ENCODE data around the gene LRCH3. TPM values are rescaled to one million over a fixed set of nuclear protein-coding genes. Genes with fewer than 3 reads are reported as not detected.
"Not testable (repeated sequence)": the region's sequence is repeated elsewhere in the genome, so short reads cannot be mapped to it uniquely, and the experiment has no call there.

Gene LRCH3
- total RNA-seq, 1 donor from 2014 or later: 19.5 TPM

DNA sequence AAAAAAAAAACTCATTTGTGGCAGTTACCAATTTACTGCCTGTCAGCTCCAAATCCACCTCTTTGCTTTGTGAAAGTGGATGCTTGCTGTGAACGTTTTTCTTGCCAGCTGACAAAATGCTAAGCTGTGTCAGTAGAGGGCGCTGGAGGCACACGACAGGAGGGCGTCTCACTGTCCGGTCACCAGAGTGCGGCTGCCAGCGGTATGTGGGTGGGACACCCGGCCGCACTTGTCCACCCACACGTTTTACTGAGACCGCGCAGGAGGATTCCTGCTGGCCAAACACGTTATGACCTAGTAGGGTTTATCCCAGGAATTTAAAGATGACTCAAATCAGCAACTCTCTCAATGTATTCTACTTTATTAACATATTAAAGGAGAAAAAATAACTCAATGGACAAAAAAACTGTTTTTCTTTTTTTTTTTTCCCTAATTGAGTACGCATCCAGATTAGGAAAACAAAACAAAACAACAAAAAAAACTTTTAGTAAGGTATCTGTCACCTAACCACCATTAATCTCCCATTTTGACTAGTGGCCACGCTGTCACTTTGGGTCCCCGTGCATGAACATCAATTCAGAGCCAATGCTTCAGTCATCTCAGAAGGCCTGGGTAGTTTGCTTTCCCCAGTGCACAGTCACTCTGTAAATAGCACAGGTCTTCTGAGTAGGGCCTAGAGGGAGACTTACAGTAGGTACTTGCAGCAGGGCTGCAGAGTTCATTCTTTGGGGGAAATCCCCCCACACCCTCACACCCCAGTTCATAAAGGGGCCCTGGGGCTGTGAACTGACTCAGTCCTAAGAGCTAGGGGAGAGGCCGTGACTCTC, 115.2 kb downstream of the LRCH3 start:
- DNase-seq (ENCODE audit: low read depth): peak; percentile 47
- no peak overlapping the region for H3K4me3 ChIP-seq (ENCODE audit: low read depth, low read length)
- TF ChIP-seq, protein P1, sequence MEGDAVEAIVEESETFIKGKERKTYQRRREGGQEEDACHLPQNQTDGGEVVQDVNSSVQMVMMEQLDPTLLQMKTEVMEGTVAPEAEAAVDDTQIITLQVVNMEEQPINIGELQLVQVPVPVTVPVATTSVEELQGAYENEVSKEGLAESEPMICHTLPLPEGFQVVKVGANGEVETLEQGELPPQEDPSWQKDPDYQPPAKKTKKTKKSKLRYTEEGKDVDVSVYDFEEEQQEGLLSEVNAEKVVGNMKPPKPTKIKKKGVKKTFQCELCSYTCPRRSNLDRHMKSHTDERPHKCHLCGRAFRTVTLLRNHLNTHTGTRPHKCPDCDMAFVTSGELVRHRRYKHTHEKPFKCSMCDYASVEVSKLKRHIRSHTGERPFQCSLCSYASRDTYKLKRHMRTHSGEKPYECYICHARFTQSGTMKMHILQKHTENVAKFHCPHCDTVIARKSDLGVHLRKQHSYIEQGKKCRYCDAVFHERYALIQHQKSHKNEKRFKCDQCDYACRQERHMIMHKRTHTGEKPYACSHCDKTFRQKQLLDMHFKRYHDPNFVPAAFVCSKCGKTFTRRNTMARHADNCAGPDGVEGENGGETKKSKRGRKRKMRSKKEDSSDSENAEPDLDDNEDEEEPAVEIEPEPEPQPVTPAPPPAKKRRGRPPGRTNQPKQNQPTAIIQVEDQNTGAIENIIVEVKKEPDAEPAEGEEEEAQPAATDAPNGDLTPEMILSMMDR (conservative IDR thresholded peaks at IDR 0.05; ENCODE audit: low read depth, low read length): peak; percentile 97

DNA sequence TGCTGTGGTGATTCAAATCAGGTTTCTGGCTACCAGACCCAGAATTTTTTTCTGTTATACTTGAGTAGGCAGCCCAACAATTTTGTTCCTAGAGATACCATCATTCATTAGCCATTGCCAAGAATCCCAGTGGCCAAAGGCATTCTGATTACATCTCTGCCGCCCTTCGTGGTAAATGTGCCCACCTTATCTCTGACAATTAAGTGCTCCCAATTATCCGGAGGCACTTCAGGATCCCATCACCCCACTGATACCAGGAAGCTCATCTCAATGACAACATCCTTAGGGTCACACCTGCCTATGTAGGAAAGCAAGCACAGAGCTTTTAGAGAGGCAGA, 115.8 kb downstream of the LRCH3 start:
- no peak overlapping the region for H3K4me3 ChIP-seq (ENCODE audit: low read depth, low read length)
- TF ChIP-seq, protein P1 (conservative IDR thresholded peaks at IDR 0.05; ENCODE audit: low read depth, low read length): no peak
- no peak for DNase-seq (ENCODE audit: low read depth)

DNA sequence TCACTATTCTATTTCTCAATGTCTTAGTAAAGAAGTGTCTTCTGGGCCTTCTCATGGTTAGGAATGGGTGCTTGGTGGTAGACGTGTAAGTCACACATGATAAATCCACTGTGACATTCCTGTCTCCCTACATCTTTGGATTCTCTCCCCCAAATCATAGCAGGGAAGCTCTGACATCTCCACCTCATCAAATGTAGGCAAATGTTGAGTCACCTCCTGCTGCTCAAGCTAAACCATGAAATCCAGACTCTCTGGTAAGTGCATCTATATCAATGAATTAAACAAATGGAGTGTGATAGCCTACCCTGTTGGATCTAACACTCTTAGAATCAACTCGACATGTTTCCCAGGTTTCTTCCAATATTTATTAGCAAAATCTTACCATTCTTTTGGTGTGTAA, 116.1 kb downstream of the LRCH3 start:
- no peak for DNase-seq (ENCODE audit: low read depth)
- TF ChIP-seq, protein P1 (conservative IDR thresholded peaks at IDR 0.05; ENCODE audit: low read depth, low read length): no peak
- no peak overlapping the region for H3K4me3 ChIP-seq (ENCODE audit: low read depth, low read length)

DNA sequence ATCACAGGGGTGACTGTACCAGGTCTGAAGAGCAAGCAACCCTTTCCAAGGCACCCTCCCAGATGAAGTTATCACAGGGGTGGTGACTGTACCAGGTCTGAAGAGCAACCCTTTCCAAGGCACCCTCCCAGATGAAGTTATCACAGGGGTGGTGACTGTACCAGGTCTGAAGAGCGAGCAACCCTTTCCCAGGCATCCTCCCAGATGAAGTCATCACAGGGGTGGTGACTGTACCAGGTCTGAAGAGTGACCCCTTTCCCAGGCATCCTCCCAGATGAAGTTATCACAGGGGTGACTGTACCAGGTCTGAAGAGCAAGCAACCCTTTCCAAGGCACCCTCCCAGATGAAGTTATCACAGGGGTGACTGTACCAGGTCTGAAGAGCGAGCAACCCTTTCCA, 117.5 kb downstream of the LRCH3 start:
- DNase-seq (ENCODE audit: low read depth); H3K4me3 ChIP-seq (ENCODE audit: low read depth, low read length): not testable (repeated sequence)

DNA sequence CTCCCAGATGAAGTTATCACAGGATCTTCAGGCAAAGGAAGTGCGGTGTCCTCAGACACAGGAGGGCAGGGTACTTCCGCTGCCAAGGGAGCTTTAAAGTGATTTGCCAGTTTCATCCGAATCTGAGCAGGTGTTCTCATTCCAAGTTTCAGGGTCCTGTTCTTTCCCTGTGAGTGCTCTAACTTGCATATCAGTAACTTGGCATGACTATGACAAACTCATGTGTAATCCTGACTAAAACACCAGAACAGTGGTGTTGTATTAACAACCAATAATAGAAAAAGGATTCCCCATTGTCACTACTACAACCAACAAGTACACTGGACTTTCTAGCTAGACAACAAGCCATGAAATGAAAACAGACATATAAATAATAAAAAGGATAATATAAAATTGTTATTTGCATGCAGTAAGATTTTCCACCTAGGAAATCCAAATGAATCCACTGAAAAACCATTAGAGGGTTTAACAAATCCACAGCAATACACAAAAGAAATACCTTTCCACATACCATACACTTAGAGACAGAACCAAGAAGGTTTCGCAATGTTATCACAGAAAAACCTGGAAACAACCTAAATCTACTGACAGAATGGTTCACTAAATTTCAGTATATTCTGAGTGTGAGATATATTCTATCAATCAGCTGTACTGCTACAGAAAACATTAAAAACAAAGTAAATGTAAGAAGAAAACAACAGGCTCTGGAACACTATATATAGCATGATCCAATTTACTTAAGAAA, 118.1 kb downstream of the LRCH3 start:
- DNase-seq (ENCODE audit: low read depth): no peak

DNA sequence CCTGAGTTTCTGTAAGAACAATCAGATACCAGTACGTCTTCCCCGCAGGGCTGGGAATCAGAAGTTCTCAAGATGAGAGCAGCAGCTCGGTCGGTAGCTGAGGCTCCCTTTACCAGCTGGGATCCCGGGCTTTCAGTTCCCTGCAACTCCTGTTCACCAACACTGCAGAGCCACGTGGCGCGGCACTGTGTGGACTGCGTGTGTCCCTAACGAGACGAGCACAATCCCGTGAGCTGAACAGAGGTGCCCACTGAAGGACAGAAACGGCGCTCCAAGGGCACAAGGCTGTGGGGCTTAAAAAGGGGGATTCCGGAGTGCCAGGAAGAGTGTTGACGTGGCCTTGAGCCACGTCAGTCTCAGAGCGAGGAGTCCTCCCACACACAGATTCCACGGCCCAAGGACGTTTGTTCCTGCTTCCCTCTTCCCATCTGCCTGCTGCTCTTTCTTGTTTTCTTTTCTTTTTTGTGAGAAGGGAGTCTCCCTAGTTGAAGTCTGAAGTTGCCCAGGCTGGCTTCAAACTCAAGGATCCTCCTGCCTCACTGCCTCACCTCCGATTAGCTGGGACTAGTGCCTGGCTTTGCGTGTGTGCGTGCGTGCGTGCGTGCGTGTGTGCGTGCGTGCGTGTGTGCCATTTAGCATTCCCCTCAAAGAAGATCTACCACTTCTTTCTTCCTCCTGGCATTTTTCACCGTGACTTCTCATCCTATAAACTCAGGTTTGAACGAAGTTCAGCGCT, 121.9 kb downstream of the LRCH3 start:
- no peak overlapping the region for H3K4me3 ChIP-seq (ENCODE audit: low read depth, low read length)
- TF ChIP-seq, protein P1 (conservative IDR thresholded peaks at IDR 0.05; ENCODE audit: low read depth, low read length): no peak
- DNase-seq (ENCODE audit: low read depth): no peak

More for the DNA sequence above, 118.1 kb downstream of the LRCH3 start:
- TF ChIP-seq, protein P1 (conservative IDR thresholded peaks at IDR 0.05; ENCODE audit: low read depth, low read length): no peak
- H3K4me3 ChIP-seq (ENCODE audit: low read depth, low read length): no peak overlapping the region

Data from epithelial cell of proximal tubule (primary cell).